Cerebellar cortex (tissue), 1 donor: ENCODE data around the gene SH2D4B.

ENCODE experiments used
- DNase-seq: peaks from one replicate; pipeline ENCODE4 v3.0.0-alpha.2; 2015; ENCODE audit warnings: low spot score

The SH2D4B gene

DNA sequence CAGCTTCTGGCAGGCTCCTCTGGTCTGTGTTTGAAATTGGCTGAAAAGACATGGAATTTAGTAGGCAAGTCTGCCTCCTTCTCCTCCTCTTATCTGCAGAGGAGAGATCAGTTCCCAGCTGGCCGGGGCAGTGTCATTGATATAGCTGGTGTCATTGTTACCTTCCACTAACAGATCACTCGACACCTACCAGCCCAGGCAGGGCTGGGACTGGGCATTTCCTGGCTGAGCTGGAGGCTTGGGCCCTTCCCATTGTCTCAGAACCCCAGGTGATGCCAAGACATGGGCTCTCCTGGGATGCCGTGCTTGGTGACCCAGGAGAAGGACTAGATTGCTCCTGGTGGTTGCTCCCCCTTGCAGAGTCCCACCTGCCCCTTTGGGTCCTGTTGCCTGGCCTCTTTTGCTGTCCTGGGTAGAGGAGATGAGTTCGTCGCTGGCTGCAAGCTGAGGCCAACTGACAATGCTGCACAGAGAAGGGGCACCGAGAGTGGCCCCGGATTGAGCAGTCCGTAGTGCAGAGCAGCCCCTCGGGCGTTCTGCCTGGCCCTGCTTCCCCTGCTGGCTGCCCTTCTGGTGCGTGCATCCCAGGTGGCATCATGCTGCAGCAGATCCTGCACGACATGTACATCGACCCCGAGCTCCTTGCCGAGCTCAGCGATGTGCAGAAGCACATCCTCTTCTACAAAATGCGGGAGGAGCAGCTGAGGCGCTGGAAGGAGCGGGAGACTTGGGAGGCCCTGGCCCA is at the start of gene SH2D4B:
SH2D4B (plus strand) TSS at position 167 of the 745 bp plus-strand sequence; CDS start at position 597, 430 bp downstream.
- DNase-seq: no peak

DNA sequence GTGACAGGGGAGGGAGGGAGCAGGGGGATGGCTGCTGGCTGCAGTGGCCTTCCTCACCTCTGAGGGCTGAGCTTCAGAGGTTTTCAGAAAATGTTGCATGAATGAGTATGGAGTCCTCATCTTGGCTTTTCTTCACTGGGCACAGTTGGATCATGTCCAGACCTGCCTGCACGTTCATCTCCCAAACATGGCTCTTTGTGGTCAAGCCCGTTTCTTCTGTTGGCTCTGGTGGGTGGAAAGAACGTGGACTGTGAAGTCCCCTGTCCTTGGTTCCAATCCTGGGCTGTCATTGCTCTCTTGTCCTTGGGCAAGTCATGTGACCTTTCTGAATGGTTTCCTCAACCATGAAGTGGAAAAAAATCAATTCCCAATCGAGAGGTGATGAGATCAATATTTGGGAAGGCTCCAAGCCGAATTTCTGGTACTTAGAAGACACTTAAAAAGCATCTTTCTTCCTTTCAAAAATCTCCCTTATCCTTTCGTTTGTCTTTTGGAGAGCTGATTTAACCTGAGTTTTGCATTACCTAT is 49.1 kb upstream of the SH2D4B start:
- DNase-seq: no peak

DNA sequence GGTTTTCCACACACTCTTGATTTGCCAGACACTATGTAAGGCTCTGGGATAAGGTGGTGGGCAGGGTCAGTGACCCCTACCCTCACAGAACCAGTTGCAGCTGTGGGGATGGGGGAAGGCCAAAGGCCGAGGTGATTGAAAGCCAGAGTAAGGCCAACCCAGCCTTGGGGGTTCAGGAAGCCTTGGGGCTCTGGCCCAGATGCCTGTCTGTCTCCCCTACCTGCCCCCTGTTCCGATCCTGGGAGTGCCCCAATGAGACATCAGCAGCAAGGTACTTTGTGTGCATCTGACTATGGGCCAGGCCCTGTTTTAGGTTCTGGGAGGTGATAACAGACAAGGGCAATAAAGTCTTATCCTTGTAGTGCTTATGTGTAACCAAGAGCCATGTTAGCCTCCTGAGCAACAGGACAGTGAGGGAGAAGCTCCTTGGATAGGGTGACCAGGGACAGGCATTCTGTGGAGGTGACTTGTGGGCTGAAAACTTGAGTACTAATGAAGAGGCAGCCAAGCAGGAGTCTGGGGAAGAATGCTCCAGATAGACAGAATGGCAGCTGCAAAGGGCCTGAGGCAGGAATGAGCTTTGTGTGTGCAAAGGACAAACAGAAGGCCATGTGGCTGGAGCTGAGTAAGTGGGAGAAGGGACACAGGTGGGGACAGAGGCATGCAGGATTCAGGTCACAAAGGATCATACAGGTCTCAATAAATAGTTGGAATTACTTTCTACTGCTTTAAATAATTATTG is 48.2 kb upstream of the SH2D4B start:
- no peak for DNase-seq

DNA sequence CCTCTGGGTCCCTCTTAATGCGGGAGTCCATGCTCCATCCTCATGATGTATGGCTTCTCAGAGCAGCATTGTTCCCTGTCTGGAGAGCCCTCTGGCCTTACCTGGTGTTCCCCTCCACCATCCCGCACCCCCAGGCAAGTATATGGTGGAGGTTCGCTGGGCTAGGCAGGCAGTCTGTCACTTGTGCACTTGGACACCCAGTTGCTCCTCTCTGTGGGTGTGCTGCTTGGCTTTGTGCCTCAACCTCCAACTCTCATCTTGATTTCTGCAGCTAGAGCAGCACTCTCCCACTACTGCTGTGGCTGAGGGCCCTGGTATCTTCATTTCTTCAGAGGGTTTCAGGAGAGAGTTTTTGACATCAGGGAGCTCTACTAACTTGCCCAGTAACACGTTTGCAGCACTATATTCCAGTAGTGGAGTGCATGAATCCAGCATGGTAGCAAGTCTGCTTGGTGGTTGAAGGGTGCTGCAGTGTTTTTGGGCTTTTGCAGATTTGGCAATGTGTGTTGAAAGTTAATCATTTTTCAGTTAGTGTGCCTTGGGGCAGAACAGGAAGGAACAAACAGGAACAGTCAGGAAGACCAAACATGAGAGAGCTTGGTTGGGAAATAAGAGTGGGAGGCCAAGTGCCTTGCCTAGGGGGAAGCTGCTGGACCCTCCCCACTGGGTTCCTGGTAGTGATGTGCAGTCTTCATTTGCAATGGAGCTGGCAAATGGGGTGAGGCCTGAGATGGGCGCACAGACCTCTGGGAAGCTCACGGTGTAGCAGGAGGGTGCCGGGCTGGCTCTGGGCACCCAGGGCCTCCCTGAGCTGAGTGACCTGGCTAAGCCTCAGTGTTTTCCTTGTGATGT is 46.2 kb upstream of the SH2D4B start:
- DNase-seq: no peak

DNA sequence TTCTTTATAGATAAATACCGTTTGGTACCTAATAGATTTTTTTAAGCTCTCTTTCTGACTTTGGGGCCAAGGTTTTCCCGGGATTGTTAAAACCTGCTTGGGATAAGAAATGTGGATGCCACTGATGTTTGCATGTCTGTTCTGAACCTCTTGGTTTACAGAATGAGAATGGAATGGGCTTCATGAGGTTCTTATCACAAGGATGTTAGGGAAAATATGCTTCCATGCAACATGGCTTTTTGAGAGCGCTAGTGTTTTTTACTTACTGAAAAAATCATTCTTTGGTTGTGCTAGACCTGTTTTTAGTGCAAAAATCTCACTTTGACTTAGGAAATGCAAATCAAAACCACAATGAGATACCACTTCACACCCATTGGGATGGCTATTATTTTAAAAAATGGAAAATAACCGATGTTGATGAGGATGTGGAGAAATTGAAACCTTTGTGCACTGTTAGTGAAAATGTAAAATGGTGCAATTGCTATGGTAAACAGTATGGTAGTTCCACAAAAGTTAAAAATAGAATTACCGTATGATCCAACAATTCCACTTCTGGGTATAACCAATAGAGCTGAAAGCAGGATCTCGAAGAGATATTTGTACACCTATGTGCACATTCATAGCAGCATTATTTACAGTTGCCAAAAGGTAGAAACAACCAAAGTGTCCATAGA is 44.7 kb upstream of the SH2D4B start:
- no peak for DNase-seq

DNA sequence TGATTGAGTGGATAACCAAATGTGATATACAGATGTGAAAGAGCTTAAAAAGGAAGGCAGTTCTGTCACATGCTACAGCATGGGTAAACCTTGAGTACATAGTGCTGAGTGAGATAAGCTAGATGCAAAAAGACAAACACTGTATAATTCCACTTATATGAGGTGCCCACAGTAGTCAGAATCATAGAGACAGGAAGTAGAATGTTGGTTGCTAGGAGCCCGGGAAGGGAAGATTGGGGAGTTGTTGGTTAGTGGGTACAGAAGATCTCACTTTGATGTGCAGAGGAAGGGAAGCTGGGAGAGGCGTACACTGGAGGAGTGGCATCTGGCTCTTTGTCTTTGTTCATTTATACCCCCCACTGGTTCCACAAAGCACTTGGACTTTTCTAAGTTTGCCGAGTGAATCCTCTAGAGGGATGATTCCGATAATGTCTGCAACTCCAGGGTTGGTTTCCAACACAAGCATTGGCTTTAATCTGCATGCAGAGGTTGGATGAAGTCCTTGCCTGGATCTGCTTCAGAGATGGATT is 44.1 kb upstream of the SH2D4B start:
- DNase-seq: no peak

DNA sequence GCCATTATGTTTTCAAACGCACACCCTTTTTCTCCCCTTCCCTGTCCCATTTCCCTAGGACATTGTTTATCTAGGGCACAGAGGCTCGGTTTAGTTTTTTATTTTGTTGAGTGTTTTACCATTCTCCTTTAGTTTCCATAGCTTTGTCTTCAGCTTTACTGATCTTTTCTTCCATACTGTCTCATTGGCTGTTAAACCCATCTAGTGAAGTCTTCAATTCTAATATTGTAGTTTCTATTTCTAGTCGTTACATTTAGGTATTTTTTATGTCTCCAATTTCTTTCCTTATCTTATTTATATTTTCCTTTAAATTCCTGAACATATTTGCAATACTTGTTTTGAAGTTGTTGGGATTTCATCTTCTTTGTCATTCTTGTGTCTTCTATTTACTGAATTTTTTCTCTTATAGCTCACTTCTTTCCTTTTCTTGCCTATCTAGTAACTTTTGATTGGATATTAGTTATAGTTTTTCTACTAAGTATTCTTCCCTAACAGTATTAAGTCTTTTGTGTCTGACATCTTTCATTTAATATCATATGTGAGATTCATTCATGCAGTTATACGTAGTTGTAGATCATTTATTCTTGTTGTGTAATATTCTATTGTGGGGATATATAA is 41.0 kb upstream of the SH2D4B start:
- DNase-seq: no peak

DNA sequence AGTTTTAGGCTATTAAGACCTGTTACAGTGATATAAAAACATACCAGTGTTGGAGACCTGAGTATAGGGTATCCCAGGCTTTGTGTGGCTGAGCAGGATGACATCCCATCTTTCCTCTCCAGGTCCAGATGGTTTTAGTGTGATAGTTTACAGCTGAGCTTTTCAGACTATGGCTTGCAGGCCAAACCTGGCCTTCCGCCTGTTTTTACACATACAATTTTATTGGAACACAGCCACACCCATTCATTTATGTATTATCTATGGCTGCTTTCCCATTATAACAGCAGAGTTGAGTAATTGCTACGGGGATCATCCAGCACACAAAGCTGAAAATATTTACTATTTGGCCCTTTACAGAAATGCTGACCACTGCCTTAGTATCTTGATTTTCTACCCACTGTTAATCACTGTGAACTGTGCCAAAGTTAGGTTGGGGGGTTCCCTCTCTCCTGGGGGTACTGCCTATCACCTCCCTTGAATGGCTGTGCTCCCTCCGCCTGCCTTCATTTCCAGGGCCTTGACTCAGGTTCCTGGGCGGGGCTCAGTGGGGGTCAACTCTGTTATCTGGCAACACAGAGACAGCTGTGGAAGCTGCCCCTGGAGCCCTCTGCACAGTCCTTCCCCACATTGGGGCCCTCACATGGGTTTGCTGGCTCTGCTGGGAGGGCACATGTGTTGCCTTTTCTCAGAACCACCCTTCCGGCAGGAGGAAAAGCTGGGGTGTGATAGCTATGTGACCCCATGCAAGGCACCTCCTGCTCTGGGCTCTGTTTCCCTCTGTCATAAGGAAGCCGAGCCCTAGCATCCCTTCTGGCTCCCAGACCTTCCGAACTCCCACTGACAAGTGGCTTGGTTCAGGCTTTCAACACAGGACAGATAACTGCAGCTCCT is 40.3 kb upstream of the SH2D4B start:
- no peak for DNase-seq

DNA sequence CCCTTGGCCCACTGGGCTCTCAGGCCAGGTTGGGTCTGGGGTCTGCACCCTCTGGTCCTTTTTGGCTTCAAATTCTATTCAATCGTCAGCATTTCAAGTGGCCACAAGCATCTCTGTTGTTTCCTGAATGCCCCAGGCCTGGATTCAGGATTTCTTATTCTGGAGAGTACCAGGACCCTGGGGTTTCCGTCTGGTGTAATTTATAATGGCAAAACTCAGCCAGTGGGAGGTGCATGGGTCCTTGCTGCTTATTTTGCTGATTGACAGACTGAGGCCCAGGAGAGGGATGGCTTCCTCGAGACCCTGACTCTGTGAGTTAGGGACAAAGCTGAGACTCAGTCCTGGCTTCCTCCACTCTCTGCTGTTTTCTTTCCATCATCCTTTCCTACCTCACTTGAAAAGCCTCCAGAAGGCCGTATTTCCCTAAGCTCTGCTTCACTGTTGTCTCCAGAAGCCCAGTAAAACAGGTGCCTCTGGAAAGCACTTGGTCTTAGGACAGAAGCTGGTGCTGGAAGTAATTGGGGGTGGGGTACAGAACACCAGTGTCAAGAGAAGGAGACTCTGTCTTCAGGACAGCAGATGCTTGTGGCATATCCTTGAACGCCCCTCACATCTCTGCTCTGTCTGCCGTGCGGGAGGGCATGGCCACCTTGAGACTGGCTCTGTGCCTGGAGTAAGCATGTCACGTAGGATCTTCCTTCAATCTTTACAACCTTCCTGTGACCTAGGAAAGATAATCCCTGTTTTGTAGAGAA is 39.4 kb upstream of the SH2D4B start:
- no peak for DNase-seq

DNA sequence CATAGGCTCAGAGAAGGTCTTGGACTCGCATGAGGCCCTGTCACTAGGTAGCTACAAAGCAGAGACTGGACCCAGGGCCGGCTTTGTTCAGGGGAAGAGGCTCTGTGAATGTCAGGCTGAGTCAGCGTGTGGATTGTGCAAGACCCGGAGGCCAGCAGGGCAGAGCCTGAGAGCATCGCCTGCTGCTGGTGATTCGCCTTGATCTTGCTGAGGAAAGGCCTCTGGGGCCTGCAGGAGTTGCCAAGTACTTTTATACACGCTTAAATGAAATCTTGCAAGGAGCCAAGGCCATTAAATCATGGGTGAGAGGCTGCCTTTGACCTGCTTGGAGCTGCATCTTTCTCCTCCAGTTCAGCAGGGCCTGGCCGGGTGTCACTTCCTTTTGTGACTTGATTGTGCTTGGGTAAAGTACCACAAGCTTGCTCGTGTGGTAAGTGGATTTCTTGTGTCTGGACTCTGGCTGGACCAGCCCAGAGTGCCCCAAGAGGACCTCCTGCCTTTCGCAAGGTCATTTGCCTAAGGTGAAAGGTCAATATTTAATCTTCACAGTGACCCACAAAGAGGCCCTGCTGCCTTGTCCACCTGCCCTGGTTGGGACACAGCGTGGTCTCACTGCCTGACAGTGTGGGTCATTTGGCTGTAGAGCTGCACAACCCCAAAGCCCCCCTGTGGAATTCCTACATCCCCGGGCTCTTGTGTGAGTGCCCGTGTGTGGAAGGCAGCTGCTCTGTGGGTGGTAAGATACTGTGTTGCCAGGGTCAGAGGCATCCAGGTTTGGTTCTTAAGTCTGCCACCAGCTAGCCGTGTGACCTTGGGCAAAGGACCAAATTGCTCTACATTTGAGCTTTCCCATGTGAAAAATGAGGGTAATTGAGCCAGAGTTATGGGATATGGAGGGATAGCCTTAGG is 38.6 kb upstream of the SH2D4B start:
- peak; percentile 7 for DNase-seq

DNA sequence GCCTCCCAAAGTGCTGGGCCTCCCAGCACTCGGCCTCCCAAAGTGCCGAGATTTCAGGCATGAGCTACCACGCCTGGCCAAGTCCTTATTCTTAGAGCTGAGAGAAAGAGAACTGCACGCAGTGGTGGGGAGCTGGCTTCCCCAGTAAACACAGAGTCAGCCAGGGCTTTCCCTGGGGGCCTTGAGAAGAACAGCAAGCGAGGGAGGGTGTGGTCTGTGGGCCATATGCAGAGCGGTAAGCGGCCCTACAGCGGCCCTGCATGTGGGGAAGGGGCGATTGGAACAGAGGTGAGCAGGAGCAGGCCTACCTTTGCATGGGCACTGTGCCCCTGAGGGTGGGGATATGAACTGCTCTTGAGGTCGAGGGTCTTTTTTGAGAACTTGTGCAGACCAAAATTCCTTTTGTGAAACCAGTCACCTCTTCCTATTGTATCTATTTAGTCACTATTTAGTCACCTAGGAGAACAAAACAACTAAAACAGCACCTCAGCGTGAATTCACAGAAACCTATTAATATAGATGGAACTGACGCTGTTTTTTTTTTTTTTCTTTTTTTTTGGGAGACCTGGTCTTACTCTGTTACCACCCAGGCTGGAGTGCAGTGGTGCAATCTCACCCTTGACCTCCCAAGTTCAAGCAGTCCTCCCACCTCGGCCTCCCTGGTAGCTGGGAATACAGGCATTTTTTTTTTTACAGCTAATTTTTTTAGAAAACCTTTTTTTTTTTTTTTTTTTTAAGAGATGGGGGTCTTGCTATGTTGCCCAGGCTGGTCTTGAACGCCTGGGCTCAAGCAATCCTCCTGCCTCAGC is 36.9 kb upstream of the SH2D4B start:
- no peak for DNase-seq

DNA sequence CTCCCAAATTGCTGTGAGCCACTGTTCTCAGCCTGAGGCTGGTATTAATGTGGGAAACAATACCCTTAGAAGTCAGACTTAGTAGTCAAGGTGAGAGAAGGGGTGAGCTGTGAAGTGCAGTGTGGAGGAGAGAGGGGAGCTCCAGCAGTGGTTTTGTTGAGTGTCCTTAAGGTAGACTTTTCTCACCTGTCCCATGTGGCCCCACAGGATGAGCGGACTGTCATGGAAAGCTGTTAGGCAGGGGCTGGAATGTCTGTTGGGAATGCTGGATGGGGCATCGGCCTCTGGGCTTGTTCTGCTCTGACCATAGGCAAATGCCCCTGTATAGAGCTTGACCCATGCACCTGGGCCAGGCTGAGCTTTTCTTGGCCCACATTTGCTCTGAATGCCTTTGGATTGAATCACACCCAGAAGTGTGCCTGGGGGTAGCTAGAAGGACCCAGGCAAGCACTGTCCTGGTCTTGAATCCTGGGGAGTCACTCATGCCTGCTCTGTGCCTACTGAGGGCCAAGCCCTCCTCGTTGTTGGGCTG is 36.3 kb upstream of the SH2D4B start:
- DNase-seq: no peak

DNA sequence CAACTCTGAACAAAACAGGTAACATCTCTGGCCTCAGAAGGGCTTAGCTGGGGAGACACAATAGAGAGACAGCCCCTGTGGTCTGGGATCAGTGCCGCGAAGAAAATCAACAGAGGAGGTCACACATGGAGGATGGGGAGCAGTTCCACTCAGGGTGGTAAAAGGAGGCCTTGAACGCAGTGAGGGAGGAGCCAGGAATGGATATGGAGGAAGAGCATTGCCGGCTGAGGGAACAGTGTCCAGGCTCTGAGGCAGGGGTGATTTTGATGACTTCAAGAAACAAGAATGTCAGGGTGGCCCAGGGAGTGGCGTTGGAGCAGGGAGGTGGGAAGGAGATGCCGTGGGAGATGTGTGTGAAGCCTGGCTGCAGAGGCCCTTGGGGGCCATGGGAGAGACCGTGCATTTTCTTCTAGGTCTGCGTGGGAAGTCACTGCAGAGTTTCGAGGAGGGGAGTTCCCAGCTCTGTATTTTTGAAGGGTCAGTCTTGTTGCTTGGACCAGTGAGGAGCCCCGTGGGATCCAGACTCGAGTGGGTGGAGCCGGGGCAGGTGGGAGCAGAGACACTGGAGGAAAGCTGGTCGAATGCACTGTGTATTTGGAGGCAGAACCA is 35.7 kb upstream of the SH2D4B start:
- DNase-seq: no peak

DNA sequence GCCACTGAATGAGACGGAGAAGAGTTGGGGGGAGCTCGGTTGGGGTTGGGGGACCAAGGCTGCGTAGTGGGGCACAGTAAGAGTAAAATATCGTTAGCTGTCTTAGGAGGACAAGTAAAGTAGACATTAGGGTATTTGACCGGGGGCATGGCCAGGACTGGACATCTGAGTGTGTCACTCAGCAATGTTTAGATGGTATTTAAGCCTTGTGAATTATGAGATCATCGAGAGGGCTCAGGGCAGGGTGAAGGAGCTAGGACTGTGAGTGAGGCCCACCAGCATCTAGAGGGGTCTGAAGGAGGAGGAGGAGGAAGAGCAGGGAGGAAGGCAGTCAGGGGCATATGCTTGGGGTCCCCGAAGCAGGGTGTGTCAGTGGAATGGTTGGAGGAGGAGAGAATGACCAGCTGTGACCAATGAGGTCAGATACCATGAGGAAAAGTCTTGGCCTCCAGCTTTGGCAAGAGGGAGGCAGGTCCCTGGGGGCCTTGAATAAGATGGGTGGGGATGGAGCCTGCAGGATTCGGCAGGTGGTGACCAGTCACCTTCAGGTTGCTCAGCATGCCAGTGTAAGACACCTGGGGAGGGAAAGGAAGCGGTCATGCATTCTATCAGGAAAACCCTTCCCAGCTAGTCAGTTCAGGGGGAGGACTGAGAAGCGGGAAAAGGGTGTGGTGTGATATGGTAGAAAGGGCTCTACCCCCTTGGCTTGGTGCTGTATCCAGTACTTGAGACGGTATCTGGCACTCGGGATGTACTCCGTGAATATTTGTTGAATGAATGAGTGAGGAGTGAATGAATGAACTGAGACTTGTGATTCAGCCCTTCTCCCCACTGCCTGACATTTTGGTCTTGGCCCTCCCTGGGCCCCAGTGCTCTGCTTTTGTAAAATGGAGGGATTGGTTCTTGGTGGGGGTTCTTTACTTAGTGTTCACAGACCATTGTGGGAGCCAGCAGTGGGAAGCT is 34.8 kb upstream of the SH2D4B start:
- DNase-seq: no peak

DNA sequence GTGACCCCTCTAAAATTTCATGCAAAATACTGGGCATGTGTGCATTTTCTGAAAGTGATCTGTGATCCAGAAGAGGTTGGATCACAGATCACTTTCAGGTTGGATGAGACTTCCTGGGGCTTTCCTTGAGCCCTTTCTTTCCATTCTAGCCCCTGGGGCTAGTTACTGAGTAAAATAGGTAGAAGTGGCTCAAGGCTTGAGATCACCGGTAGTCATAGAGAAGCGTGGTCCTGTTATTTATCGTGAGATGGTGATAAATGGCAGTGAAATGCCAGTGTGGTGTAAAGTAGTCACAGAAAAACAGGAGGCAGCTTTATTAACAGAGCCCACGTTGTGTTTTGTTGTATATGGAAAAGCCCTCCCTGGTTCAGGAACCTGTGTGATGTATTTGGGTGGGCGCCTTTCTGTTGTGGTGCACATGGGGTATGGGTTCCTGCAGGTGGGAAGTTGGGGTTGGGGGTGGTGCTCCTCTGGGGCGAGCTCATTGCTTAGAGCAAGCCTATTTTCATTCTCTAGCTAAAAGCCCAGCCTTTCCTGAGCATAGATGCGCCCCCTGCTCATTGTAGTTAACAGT is 34.0 kb upstream of the SH2D4B start:
- DNase-seq: no peak
